Neural cell (in vitro differentiated cells): ENCODE results near the gene TEN1. TPM values are rescaled to one million over a fixed set of nuclear protein-coding genes. Genes with fewer than 3 reads are reported as not detected.

Source experiments
- H2AFZ ChIP-seq: fragments of 200-600, 300-800 bp; sonication (generic), shearing (Covaris generic); 2 replicates; pipeline ENCODE4 v1.6.0; 2014; ENCODE audit warnings: low read depth, mild to moderate bottlenecking, antibody characterized with exemption, low read length, moderate library complexity
- H3F3A ChIP-seq: fragments of 200-600 bp; shearing (Covaris generic); 2 replicates; pipeline ENCODE4 v1.6.1; 2016; ENCODE audit warnings: mild to moderate bottlenecking, moderate library complexity, mixed read lengths, antibody characterized with exemption, low read length; ENCODE audit not compliant: insufficient read depth, poor library complexity, severe bottlenecking
- H3K27ac ChIP-seq: fragments of 200-600, 300-800 bp; sonication (generic), shearing (Covaris generic); 2 replicates; pipeline ENCODE4 v1.5.1; 2014; ENCODE audit warnings: mild to moderate bottlenecking, low read length, moderate library complexity
- H3K27me3 ChIP-seq: fragments of 300-800, 200-600 bp; sonication (generic), shearing (Covaris generic); 2 replicates; pipeline ENCODE4 v1.6.0; 2014; ENCODE audit warnings: mild to moderate bottlenecking, low read depth, low read length, moderate library complexity; ENCODE audit not compliant: insufficient read depth
- H3K36me3 ChIP-seq: fragments of 300-800, 200-600 bp; sonication (generic), shearing (Covaris generic); 2 replicates; pipeline ENCODE4 v1.5.1; 2014; ENCODE audit warnings: mild to moderate bottlenecking, antibody characterized with exemption, low read length, moderate library complexity; ENCODE audit not compliant: insufficient read depth
- H3K4me2 ChIP-seq: fragments of 300-800, 200-600 bp; sonication (generic), shearing (Covaris generic); 2 replicates; pipeline ENCODE4 v1.6.0; 2014; ENCODE audit warnings: mild to moderate bottlenecking, low read length
- H3K4me3 ChIP-seq: fragments of 300-800, 200-600 bp; sonication (generic), shearing (Covaris generic); 2 replicates; pipeline ENCODE4 v1.5.1; 2014; ENCODE audit warnings: mild to moderate bottlenecking, low read length, moderate library complexity
- H3K79me2 ChIP-seq: fragments of 200-600 bp; shearing (Covaris generic); replicated peaks from 2 replicates; pipeline ENCODE4 v1.6.0; 2014; ENCODE audit warnings: mild to moderate bottlenecking, low read length, moderate library complexity; ENCODE audit not compliant: insufficient read depth
- H3K9ac ChIP-seq: fragments of 300-800, 200-600 bp; sonication (generic), shearing (Covaris generic); 2 replicates; pipeline ENCODE4 v1.6.1; 2016; ENCODE audit warnings: mild to moderate bottlenecking, low read length, mixed read lengths
- H3K9me2 ChIP-seq: fragments of 200-600 bp; shearing (Covaris generic); 2 replicates; pipeline ENCODE4 v1.6.1; 2016; ENCODE audit warnings: mild to moderate bottlenecking, low read length, mixed read lengths; ENCODE audit not compliant: insufficient read depth
- H3K9me3 ChIP-seq: fragments of 200-600, 300-800 bp; sonication (generic), shearing (Covaris generic); 2 replicates; pipeline ENCODE4 v1.6.1; 2016; ENCODE audit warnings: mild to moderate bottlenecking, mixed run types, low read length, moderate library complexity, mixed read lengths
- H4K20me1 ChIP-seq: fragments of 200-600 bp; shearing (Covaris generic); 2 replicates; pipeline ENCODE4 v1.6.1; 2016; ENCODE audit warnings: mild to moderate bottlenecking, mixed run types; ENCODE audit not compliant: insufficient read depth
- EP300 ChIP-seq: fragments of 450-650 bp; conservative IDR thresholded peaks from 2 replicates; pipeline ENCODE4 v1.6.1; 2014; ENCODE audit warnings: antibody characterized with exemption, mild to moderate bottlenecking, moderate library complexity; ENCODE audit not compliant: poor library complexity, severe bottlenecking
- EZH2 ChIP-seq: fragments of 200-600, 300-800 bp; shearing (Covaris generic), sonication (generic); IDR thresholded peaks from 2 replicates; pipeline ENCODE4 v1.6.1; 2014; ENCODE audit warnings: antibody characterized with exemption, low read length, borderline replicate concordance, mild to moderate bottlenecking; ENCODE audit not compliant: insufficient read depth, poor library complexity, severe bottlenecking
- MXI1 ChIP-seq: fragments of 450-650 bp; conservative IDR thresholded peaks from 2 replicates; pipeline ENCODE4 v1.6.1; 2014; ENCODE audit warnings: antibody characterized with exemption, mild to moderate bottlenecking; ENCODE audit not compliant: poor library complexity, severe bottlenecking
- POLR2AphosphoS5 ChIP-seq: IDR thresholded peaks from 2 replicates; pipeline ENCODE4 v1.6.1; 2012
- RAD21 ChIP-seq: fragments of 450-650 bp; conservative IDR thresholded peaks from 2 replicates; pipeline ENCODE4 v1.6.1; 2014; ENCODE audit warnings: antibody characterized with exemption, mild to moderate bottlenecking, moderate library complexity
- SMC3 ChIP-seq: fragments of 450-650 bp; conservative IDR thresholded peaks from 2 replicates; pipeline ENCODE4 v1.6.1; 2014; ENCODE audit warnings: antibody characterized with exemption, mild to moderate bottlenecking, moderate library complexity; ENCODE audit not compliant: poor library complexity
- TAF1 ChIP-seq: IDR thresholded peaks from 2 replicates; pipeline ENCODE4 v1.6.1; 2012; ENCODE audit warnings: low read depth
- polyA plus RNA-seq: library from polyadenylated mRNA; depleted of rRNA; stranded (reverse); fragments of >200 nt; gene quantifications from 2 replicates; pipeline ENCODE4 v1.2.3, GENCODE V29; 2014
- TF ChIP-seq, protein P1 (sequence below): fragments of 450-650 bp; IDR thresholded peaks from 2 replicates; pipeline ENCODE4 v1.5.1; 2014; ENCODE audit warnings: antibody characterized with exemption, mild to moderate bottlenecking, moderate library complexity; ENCODE audit not compliant: poor library complexity, severe bottlenecking
- TF ChIP-seq, protein P2 (sequence below): IDR thresholded peaks from 2 replicates; pipeline ENCODE4 v1.6.1; 2012; ENCODE audit warnings: borderline replicate concordance

The TEN1 gene
- polyA plus RNA-seq, 1 donor from 2014 or later, result 33.1 TPM

DNA sequence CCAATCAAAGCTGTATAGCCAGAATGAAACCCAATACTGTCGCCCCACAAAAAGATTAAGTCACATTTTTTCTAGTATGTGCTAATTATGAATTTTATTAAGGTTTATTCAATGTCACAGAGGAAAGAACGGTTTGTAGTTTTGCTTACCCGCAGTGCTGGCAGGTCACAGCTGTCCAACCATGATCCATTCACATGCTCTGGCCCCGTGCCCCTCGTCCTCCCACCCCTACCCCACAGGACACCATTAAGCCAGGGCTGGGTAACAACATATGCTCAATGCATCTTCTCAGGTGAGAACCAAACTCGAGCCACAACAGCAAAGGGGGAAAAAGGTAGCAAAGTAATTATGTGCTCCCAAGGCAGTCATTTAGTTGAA is 37.6 kb upstream of the TEN1 start:
- Histone ChIP-seq H3K27ac (no peak overlapping the region), H2AFZ (no peak overlapping the region)

DNA sequence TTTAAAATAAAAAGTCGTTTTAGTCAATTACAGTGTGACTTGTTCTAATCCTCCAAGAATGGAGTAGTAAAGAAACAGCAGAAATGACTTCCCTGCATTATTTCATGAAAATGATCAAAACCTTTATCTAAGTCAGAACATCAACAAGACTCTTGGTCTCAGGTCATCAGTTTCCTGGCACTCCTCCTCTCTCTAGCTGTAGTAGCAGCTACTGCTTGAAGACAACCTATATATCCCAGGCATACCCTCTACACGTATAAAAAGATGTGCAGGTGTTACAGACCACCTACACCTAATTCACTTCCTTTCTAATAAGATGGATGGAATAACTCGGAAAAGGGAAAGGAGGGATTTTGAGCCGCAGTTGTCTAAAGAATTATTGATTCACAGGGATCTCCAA is 36.6 kb upstream of the TEN1 start:
- no peak overlapping the region for H3K27ac ChIP-seq
- H3K9me3 ChIP-seq, result no peaks in the 10 kb centered on the region
- no peaks in the 10 kb centered on the region for H3K79me2 ChIP-seq
- H3K27me3 ChIP-seq, result no peaks in the 10 kb centered on the region
- no peak overlapping the region for H3K4me3 ChIP-seq
- no peak overlapping the region for H2AFZ ChIP-seq
- no peaks in the 10 kb centered on the region for H3F3A ChIP-seq
- no peak overlapping the region for H3K9ac ChIP-seq
- peaks cover 10% of the 10 kb centered on the region for H3K36me3 ChIP-seq
- H4K20me1 ChIP-seq, result no peaks in the 10 kb centered on the region
- TF ChIP-seq POLR2AphosphoS5 (no peak), EZH2 (no peak), MXI1 (no peak), SMC3 (no peak), TAF1 (no peak)
- H3K4me2 ChIP-seq, result no peak overlapping the region
- H3K9me2 ChIP-seq, result no peaks in the 10 kb centered on the region

More for the DNA sequence above, 37.6 kb upstream of the TEN1 start:
- no peaks in the 10 kb centered on the region for H3K9me2 ChIP-seq
- H3K4me2 ChIP-seq, result peak overlapping the region; percentile 90
- no peak for TF ChIP-seq SMC3
- TF ChIP-seq EP300, result no peak
- TF ChIP-seq, protein P1, sequence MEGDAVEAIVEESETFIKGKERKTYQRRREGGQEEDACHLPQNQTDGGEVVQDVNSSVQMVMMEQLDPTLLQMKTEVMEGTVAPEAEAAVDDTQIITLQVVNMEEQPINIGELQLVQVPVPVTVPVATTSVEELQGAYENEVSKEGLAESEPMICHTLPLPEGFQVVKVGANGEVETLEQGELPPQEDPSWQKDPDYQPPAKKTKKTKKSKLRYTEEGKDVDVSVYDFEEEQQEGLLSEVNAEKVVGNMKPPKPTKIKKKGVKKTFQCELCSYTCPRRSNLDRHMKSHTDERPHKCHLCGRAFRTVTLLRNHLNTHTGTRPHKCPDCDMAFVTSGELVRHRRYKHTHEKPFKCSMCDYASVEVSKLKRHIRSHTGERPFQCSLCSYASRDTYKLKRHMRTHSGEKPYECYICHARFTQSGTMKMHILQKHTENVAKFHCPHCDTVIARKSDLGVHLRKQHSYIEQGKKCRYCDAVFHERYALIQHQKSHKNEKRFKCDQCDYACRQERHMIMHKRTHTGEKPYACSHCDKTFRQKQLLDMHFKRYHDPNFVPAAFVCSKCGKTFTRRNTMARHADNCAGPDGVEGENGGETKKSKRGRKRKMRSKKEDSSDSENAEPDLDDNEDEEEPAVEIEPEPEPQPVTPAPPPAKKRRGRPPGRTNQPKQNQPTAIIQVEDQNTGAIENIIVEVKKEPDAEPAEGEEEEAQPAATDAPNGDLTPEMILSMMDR, result no peak
- no peak for TF ChIP-seq MXI1
- TF ChIP-seq TAF1, result no peak
- TF ChIP-seq EZH2, result no peak
- TF ChIP-seq, protein P2, sequence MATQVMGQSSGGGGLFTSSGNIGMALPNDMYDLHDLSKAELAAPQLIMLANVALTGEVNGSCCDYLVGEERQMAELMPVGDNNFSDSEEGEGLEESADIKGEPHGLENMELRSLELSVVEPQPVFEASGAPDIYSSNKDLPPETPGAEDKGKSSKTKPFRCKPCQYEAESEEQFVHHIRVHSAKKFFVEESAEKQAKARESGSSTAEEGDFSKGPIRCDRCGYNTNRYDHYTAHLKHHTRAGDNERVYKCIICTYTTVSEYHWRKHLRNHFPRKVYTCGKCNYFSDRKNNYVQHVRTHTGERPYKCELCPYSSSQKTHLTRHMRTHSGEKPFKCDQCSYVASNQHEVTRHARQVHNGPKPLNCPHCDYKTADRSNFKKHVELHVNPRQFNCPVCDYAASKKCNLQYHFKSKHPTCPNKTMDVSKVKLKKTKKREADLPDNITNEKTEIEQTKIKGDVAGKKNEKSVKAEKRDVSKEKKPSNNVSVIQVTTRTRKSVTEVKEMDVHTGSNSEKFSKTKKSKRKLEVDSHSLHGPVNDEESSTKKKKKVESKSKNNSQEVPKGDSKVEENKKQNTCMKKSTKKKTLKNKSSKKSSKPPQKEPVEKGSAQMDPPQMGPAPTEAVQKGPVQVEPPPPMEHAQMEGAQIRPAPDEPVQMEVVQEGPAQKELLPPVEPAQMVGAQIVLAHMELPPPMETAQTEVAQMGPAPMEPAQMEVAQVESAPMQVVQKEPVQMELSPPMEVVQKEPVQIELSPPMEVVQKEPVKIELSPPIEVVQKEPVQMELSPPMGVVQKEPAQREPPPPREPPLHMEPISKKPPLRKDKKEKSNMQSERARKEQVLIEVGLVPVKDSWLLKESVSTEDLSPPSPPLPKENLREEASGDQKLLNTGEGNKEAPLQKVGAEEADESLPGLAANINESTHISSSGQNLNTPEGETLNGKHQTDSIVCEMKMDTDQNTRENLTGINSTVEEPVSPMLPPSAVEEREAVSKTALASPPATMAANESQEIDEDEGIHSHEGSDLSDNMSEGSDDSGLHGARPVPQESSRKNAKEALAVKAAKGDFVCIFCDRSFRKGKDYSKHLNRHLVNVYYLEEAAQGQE, result no peak
- no peak for TF ChIP-seq RAD21
- TF ChIP-seq POLR2AphosphoS5, result no peak
- no peaks in the 10 kb centered on the region for H3K27me3 ChIP-seq
- peaks cover 5% of the 10 kb centered on the region for H3K36me3 ChIP-seq
- H4K20me1 ChIP-seq, result no peaks in the 10 kb centered on the region
- H3K79me2 ChIP-seq, result no peaks in the 10 kb centered on the region
- no peak overlapping the region for H3K9ac ChIP-seq
- no peaks in the 10 kb centered on the region for H3K9me3 ChIP-seq
- no peaks in the 10 kb centered on the region for H3F3A ChIP-seq
- H3K4me3 ChIP-seq, result peak overlapping the region; percentile 99
